NOMO-1 (cell line): ENCODE results near the gene TTLL12.

Source experiments
- DNase-seq, 2 experiments: peaks; one replicate each; lab custom pipeline; 2025; ENCODE audit not compliant: unreplicated experiment in 2 of 2; lab: John Stamatoyannopoulos, UW

TTLL12 gene

DNA sequence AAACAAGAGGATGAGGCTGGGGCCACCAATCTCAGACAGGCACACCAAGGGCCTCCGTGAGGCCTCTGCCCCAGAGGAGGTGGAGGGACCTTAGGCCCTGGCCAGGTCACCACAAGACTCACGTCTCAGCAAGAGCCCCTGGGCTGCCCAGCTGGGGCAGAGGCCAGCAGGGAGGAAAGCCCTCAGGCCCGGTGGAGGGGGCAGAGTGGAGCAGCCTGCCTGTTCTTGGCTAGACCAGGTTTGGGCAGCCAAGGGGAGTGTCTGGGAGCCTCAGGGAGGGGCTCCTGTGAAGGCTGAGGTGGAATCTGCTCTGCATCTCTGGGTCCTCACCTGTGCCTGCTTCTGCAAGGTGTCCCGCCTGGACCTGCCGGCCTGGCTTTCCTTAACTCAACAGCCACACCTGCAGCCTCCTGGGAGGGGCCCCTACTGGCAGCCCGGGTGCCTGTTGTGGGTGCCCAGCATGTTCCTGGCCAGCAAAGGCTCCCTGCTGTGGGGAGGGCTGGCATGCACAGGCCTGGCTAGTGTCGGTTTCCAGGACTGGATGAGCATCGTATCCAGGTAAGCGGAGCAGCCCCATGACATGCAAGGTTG lies 11.9 kb downstream of the TTLL12 start:
- DNase-seq: no peak

DNA sequence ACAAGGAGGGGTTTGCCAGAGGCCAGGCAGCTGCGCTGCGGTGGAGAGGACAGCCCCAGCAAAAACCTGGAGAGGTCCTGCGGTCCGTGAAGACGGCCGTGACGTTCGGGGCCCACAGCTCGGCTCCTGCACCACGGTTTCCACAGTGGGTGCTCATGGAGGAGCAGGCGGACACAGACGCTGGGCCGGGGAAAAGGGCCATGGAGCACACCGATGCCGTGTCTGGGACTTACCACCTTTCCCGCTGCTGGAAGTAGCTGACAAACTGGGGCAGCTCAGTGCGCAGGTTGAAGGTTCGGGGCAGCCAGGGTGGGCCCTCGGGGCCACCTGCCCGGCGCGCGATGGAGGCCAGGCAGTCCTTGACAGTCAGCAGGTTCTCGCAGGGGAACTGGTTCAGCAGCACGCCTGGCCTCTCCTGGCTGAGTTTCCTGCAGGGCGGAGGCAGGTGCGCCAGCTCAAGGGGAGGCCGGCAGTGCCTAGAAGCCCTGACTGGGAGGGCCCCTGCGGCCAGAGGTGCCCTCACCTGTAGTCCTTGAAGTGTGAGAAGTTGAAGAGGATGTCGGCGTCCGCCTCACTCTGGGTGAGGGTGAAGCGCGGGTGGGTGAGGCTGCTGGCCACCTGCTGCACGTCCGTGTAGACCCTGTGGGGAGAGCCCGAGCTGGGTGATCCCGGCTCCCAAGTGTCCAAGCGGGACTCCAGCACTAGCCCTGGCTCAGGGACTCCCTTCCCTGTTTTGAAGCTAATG lies 12.8 kb downstream of the TTLL12 start:
- no peak for DNase-seq

GRCh38 chr22:43173566-43173965 lies 13.4 kb downstream of the TTLL12 start:
- DNase-seq: no peak

GRCh38 chr22:43172191-43172590 lies 14.7 kb downstream of the TTLL12 start:
- no peak for DNase-seq

GRCh38 chr22:43171607-43172006 lies 15.3 kb downstream of the TTLL12 start:
- no peak for DNase-seq

DNA sequence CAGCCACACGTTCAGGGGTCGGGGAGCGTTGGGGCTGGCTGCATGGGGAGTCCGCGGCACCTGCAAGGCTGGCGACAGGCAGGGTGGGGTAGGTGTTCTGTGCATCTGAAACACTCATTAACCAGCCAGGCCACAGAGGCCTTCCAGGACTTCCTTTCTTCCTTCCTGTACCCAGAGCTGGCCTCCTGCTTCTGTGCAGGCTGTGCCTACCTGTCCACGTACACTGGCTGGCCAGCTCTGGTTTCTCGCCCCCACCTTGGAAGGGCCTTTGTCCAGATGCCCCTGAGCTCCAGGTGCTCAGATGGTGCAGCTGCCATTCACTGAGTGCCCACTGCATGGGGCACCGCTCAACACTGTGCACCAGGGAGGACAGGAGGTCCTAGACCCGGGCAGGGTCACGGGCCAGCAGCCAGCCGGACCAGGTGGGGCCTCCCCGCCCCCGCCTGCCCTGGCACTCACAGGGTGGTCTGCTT lies 15.9 kb downstream of the TTLL12 start:
- DNase-seq: no peak

DNA sequence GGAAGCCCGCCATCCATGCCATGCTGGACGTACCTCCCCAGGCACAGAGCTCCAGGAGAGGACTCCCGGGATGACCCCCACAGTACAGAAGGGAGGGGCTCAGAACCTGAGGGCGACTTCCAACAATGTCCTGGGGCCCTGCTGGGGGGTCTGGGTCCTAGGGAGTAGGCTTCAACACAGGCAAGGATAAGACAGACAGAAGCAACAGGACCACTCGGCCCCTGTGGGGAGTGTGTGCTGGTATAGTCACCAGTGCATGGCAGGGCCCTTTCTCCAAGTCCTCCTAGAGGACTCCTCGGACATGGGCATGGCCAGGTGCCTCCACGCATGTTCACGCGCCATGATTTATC lies 16.8 kb downstream of the TTLL12 start:
- DNase-seq: no peak

- DNase-seq: no peak
Observed at GRCh38 chr22:43169310-43170130, 17.4 kb downstream of the TTLL12 start.

DNA sequence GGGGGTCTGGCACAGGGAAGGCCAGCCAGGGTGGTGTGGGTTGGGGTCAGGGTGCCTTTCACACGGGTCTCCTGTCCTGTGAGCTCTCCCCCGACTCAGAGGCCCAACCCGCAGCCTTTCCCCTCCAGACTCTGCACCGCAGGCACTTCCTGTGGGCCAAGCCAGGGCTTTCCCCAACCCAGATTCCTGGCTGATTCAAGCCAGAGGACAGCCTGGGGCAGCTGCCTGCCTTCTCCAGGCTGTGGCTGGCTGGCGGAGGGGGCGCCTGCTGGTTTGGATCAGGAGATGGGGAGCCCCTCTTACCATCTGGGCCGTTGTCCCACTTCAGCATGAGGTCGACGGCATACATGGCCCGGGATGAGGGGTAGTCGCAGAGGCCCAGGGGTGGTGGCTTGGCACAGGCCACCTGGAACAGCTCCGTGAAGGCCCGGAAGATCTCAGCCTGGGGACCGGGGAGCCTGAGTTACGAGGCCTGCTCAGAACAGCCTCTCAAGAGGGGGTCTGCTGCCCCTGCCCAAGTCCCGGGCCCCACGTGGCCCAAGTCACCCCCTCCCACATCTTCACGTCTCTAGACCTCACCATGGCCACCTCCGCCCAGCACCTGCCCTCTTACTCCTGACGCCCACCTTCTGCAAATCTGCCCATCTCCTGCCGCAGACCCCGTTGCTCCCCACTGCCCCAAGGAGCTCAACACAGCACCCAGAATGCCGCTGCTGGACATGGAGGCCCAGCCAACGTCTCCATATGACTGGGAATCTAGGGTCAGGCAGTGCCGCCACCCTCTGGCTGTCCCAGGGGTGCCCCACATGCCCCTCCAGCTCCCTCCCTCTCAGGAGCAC lies 18.2 kb downstream of the TTLL12 start:
- no peak for DNase-seq

DNA sequence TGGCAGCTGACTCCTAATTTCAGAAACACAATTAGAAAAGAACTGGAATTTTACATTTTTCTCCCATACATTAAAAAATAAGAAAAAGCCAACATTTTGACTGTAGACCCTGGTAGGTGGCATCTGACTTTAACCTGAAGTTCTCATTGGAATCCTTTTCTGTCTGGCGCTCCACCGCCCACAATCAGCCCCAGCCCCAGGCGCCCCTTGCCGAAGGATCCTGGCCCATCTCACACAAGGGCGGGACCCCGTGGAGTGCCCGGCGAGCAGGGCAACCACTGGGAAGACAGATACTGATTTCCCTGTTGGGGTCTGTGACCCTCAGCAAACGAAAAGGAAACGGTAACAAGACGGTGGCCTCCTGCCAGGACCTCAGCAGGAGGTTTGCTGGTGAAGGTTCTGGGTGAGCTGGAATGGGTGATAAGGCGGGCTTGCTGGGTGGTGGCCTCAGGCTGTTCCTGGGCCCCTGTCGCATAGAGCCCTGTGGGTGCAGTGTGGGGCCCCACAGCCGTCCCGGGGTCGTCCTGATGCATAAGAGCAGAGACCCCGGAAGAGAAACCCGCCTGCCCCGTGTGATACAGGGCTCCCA lies 19.8 kb downstream of the TTLL12 start:
- DNase-seq: no peak

DNA sequence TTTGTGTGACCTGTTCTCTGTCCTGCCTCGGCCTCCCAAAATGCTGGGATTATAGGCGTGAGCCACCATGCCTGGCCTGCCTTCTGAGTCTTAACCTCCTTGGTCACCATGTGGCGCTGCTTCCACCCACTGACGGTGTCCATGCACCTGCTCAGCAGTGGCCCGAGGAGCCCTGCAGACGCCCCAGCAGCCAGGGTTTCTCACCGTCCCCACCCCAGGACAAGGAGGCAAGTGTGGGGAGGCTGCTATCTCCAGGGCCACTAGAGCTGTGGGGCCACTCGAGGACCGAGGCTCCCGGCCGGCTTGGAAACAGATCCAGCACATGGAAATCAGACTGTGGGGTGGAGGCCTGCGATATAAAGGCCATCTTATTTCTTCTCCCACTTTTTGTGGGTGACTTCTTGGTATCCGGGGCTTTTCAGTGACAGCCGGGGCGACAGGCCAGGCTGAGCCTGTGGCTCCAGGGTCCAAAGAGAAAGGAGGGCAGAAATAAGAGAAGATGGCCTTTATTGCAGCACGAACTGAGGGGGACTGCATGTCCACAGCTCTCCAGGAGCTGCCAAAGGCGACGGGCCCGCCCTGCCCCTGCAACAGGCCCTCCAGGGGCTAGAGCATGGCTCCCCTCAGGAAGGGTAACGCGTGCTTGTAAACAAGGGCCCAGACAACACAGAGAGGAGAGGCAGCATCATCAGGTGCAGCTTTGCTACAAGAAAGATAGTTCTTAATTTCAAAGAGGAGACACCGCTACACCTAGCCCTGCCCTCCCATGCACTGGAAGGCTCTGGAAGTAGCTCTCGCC lies 20.6 kb downstream of the TTLL12 start:
- DNase-seq: no peak

DNA sequence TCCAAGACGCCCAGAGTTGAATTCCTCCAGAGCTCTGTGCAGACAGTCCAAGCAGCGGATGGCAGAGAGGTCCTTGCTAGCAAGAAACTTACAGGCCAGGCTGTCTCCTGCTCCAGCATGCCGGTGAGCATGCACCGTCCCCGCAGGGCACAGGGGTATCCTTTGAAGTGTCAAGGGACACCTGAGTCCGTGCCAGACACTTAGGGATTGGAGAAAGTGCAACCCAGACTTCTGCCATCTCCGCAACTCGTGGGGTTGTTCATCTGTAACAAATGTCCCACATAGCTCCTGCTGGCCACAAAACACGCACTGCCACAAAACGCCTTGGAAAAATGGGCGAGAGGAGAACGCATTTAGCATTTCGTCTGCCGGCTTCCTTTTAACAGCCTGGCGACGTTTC lies 22.3 kb downstream of the TTLL12 start:
- no peak for DNase-seq

- DNase-seq: no peak
Observed at GRCh38 chr22:43163241-43163795, 23.6 kb downstream of the TTLL12 start.

DNA sequence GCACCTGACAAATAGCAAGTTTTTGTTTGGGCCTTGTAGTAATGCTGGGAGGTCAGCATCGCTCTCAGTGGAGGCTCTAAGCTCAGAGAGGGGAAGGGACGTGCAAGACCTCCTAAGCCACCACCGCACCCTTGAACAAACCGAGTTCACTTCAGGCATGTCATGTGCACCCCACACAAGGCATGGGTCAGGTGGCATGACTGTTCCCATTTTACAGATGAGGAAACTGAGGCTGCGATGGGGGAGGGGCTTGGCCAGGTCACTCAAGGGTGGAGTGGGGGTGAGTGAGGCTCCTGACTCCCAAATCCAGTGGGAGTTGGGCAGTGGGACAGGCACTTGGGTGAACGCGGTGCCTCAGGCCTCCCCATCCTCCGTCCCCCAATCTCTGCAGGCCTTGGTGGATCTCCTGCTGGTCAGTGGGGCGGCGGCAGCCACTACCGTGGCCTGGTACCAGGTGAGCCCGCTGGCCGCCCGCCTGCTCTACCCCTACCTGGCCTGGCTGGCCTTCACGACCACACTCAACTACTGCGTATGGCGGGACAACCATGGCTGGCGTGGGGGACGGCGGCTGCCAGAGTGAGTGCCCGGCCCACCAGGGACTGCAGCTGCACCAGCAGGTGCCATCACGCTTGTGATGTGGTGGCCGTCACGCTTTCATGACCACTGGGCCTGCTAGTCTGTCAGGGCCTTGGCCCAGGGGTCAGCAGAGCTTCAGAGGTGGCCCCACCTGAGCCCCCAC lies 24.4 kb downstream of the TTLL12 start:
- DNase-seq: no peak

DNA sequence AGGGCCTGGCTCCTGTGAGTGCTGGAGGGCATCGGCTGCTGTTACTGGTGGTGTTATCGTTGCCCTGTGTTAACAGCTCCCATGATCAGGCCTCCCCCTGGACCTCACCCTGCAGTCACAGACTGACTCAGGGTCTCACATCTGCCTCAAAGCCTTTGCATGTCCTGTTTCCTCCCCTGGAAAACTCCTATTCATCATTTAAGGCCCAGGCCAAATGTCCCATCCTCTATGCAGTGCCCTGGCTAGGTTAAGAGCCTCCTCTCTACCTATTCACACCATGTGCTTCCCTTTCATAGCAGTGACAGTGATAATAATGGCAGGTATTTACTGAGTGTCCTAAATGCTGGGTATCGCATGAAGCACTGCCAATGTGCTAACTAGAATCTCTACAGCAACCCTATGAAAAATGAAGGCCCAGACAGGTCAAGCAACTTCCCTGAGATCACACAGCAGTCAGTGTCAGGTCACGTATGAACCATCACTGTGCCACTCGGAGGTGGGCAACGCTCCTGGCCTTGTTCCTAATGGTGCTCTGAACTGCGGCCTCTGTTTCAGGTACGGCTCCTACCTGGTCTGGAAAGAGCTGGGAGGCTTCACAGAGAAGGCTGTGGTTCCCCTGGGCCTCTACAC lies 26.3 kb downstream of the TTLL12 start:
- DNase-seq: no peak

- no peak for DNase-seq
Observed at GRCh38 chr22:43159484-43160178, 27.3 kb downstream of the TTLL12 start.

DNA sequence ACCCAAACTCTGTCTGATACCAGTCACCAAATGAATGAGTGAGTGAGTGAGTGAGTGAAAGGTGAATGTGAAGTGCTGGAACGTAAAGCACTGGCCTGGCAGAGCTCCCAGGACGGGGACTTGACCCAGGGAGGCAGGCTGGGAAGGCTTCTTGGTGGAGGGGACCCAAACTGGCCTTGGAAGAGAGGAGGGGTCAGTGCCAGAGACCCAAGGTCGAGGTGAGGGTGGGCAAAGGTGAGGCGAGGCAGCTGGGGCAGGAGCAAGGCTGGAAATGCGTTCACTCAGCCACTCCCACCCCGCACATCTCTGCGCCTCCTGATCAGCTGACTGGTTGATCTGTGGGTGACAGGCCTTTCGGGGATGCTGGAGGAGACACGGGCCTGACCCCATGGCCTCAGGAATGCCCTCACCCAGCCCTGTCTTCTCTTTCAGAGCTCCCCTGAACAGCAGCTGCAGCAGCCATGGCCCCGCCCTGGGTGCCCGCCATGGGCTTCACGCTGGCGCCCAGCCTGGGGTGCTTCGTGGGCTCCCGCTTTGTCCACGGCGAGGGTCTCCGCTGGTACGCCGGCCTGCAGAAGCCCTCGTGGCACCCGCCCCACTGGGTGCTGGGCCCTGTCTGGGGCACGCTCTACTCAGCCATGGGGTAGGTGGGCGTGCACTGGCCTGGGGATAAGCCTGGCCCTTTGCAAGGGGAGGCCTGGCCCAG lies 28.0 kb downstream of the TTLL12 start:
- no peak for DNase-seq
